Measurements from ENCODE around the gene OTUB2.

GRCh38 chr14:94052662-94053061 is 26.5 kb downstream of the OTUB2 start:
- no peak for TF ChIP-seq CTCF (IDR thresholded peaks at IDR 0.05 in 4 of 5, conservative IDR thresholded peaks at IDR 0.05 in 1 of 5)
- no peak for TF ChIP-seq POLR2A (IDR thresholded peaks at IDR 0.05)
